Measurements from ENCODE around the gene DIS3L2.
A peak's percentile ranks its signal among the peaks of the same experiment; 100 is the strongest.

Gene DIS3L2

DNA sequence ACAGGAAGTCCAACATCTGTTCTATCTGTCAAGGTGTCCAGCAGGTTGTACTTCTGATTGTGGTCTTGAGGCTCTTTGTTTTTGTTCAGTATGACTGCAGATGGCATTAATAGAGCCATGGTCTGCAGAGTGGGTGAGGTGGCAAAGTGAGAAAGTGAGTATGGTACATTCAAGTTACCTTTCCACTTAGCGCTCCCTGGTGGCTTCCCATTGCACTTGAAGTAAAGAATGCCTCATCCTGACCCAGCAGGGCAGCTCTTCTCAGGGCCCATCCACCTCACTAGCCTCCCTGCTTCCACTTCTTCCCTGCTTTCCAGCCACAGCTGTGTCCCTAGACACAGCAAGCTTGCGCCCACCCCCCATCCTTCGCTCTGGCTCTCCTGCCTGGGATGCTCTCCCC, 269.0 kb downstream of the DIS3L2 start:
- ATAC-seq: peak; percentile 37; the same call in 1 of the 3 replicates
- TF ChIP-seq ZC3H10 (CRISPR knock-in tag; IDR thresholded peaks at IDR 0.05): no peak
- TF ChIP-seq BACH2 (CRISPR knock-in tag; IDR thresholded peaks at IDR 0.05; ENCODE audit: borderline replicate concordance): no peak
- no peak for TF ChIP-seq ZNF565 (CRISPR knock-in tag; conservative IDR thresholded peaks at IDR 0.05; ENCODE audit: low read depth)
- TF ChIP-seq, protein P1, sequence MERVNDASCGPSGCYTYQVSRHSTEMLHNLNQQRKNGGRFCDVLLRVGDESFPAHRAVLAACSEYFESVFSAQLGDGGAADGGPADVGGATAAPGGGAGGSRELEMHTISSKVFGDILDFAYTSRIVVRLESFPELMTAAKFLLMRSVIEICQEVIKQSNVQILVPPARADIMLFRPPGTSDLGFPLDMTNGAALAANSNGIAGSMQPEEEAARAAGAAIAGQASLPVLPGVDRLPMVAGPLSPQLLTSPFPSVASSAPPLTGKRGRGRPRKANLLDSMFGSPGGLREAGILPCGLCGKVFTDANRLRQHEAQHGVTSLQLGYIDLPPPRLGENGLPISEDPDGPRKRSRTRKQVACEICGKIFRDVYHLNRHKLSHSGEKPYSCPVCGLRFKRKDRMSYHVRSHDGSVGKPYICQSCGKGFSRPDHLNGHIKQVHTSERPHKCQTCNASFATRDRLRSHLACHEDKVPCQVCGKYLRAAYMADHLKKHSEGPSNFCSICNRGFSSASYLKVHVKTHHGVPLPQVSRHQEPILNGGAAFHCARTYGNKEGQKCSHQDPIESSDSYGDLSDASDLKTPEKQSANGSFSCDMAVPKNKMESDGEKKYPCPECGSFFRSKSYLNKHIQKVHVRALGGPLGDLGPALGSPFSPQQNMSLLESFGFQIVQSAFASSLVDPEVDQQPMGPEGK (CRISPR knock-in tag; IDR thresholded peaks at IDR 0.05; ENCODE audit: borderline replicate concordance): no peak
- no peak for TF ChIP-seq CSDC2 (CRISPR knock-in tag; IDR thresholded peaks at IDR 0.05)
- no peak for TF ChIP-seq SNAI2 (CRISPR knock-in tag; IDR thresholded peaks at IDR 0.05)
- TF ChIP-seq ZFP3 (CRISPR knock-in tag; IDR thresholded peaks at IDR 0.05): no peak
- TF ChIP-seq TOX (CRISPR knock-in tag; IDR thresholded peaks at IDR 0.05; ENCODE audit: borderline replicate concordance): no peak
- TF ChIP-seq GLIS3 (CRISPR knock-in tag; IDR thresholded peaks at IDR 0.05): no peak
- no peak for TF ChIP-seq RARB (CRISPR knock-in tag; IDR thresholded peaks at IDR 0.05)
- no peak for TF ChIP-seq ISL1 (CRISPR knock-in tag; IDR thresholded peaks at IDR 0.05)
- TF ChIP-seq CSRNP3 (CRISPR knock-in tag; IDR thresholded peaks at IDR 0.05): no peak
- no peak for TF ChIP-seq ESRRG (CRISPR knock-in tag; IDR thresholded peaks at IDR 0.05)
- TF ChIP-seq CREB5 (CRISPR knock-in tag; IDR thresholded peaks at IDR 0.05; ENCODE audit: low read depth): no peak
- TF ChIP-seq POU6F1 (CRISPR knock-in tag; IDR thresholded peaks at IDR 0.05; ENCODE audit: borderline replicate concordance, low read depth): no peak
- no peak for TF ChIP-seq TCF4 (CRISPR knock-in tag; IDR thresholded peaks at IDR 0.05; ENCODE audit: borderline replicate concordance)
- TF ChIP-seq ARNTL (CRISPR knock-in tag; IDR thresholded peaks at IDR 0.05; ENCODE audit: borderline replicate concordance, low read depth): no peak

- no peak for TF ChIP-seq CSRNP3 (CRISPR knock-in tag; IDR thresholded peaks at IDR 0.05)
- TF ChIP-seq TOX (CRISPR knock-in tag; IDR thresholded peaks at IDR 0.05; ENCODE audit: borderline replicate concordance): no peak
- TF ChIP-seq ISL1 (CRISPR knock-in tag; IDR thresholded peaks at IDR 0.05): no peak
- no peak for TF ChIP-seq ARNTL (CRISPR knock-in tag; IDR thresholded peaks at IDR 0.05; ENCODE audit: borderline replicate concordance, low read depth)
- no peak for TF ChIP-seq TSHZ2 (CRISPR knock-in tag; IDR thresholded peaks at IDR 0.05)
- no peak for TF ChIP-seq ESRRG (CRISPR knock-in tag; IDR thresholded peaks at IDR 0.05)
- no peak for TF ChIP-seq ZFP3 (CRISPR knock-in tag; IDR thresholded peaks at IDR 0.05)
- TF ChIP-seq ZC3H10 (CRISPR knock-in tag; IDR thresholded peaks at IDR 0.05): no peak
- no peak for TF ChIP-seq RARB (CRISPR knock-in tag; IDR thresholded peaks at IDR 0.05)
- no peak for TF ChIP-seq SNAI2 (CRISPR knock-in tag; IDR thresholded peaks at IDR 0.05)
- TF ChIP-seq GLIS3 (CRISPR knock-in tag; IDR thresholded peaks at IDR 0.05): no peak
- TF ChIP-seq OSR1 (CRISPR knock-in tag; IDR thresholded peaks at IDR 0.05): no peak
- TF ChIP-seq, protein P1 (CRISPR knock-in tag; IDR thresholded peaks at IDR 0.05; ENCODE audit: borderline replicate concordance): no peak
- no peak for TF ChIP-seq ZNF565 (CRISPR knock-in tag; conservative IDR thresholded peaks at IDR 0.05; ENCODE audit: low read depth)
- no peak for TF ChIP-seq TCF4 (CRISPR knock-in tag; IDR thresholded peaks at IDR 0.05; ENCODE audit: borderline replicate concordance)
- no peak for TF ChIP-seq CSDC2 (CRISPR knock-in tag; IDR thresholded peaks at IDR 0.05)
- no peak for TF ChIP-seq BACH2 (CRISPR knock-in tag; IDR thresholded peaks at IDR 0.05; ENCODE audit: borderline replicate concordance)
- no peak for ATAC-seq
Observed at GRCh38 chr2:232231554-232231953, 270.0 kb downstream of the DIS3L2 start.

All from SK-N-SH treated with all-trans-retinoic acid at 6 μM for 48 hours (cell line).